ENCODE measurements around the gene NELFB. TPM values are rescaled to one million over a fixed set of nuclear protein-coding genes. Genes with fewer than 3 reads are reported as not detected.

The NELFB gene
- total RNA-seq, 2 experiments from 2014 or later, result 62.6 to 74.8 TPM

DNA sequence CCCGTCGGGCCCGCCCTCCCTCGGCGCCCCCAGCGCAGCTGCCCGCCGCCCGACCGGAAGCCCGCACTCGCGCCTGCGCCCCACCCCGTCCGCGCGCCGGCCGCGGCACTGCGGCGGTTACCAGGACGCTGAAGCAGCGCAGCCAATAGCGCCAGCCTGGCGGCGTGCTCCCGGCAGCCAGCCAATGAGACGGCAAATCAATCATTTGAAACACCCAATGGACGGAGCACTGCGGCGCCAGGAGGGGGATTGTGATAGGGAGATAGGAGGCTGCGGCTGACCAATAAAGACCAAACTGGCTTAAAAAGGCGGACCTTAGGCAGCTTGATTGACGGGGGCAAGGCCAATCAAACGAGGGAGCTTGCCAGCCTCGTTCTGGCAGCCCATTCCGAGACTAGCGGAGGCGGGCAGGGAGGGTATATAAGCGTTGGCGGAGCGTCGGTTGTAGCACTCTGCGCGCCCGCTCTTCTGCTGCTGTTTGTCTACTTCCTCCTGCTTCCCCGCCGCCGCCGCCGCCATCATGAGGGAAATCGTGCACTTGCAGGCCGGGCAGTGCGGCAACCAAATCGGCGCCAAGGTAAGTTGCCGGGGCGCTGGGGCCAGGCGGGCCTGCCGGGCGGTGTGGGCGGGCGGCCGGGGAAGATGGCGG, 14.2 kb upstream of the NELFB start, which contains the start of gene TUBB4B:
Gene TUBB4B (plus strand): TSS at position 447 of the 649 bp plus-strand sequence. CDS start 74 bp downstream, at position 521.
- peak within 1 kb of the TSS; percentile 89 for H3K27ac ChIP-seq (ENCODE audit: low read depth, low read length, poor library complexity, severe bottlenecking)
- peak within 1 kb of the TSS; percentile 99 for H3K4me2 ChIP-seq (ENCODE audit: low read length)
- no peaks in the 10 kb centered on the region for H3K9me3 ChIP-seq (ENCODE audit: low read length)
- CTCF ChIA-PET (ENCODE audit: unreplicated experiment), result interaction anchor here (0.6 to 1.0 kb wide), 2 partner anchors 89 to 104 kb away, joined by 3 read pairs; no protein-coding TSS in a partner anchor
- peak; percentile 100 for DNase-seq (ENCODE audit: low spot score)
- no TSS peak for BruUV-seq (replicated peaks)
- TF ChIP-seq, protein P1, sequence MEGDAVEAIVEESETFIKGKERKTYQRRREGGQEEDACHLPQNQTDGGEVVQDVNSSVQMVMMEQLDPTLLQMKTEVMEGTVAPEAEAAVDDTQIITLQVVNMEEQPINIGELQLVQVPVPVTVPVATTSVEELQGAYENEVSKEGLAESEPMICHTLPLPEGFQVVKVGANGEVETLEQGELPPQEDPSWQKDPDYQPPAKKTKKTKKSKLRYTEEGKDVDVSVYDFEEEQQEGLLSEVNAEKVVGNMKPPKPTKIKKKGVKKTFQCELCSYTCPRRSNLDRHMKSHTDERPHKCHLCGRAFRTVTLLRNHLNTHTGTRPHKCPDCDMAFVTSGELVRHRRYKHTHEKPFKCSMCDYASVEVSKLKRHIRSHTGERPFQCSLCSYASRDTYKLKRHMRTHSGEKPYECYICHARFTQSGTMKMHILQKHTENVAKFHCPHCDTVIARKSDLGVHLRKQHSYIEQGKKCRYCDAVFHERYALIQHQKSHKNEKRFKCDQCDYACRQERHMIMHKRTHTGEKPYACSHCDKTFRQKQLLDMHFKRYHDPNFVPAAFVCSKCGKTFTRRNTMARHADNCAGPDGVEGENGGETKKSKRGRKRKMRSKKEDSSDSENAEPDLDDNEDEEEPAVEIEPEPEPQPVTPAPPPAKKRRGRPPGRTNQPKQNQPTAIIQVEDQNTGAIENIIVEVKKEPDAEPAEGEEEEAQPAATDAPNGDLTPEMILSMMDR (conservative IDR thresholded peaks at IDR 0.05; ENCODE audit: low read length), result no peak
- peaks cover 54% of the 10 kb centered on the region for H3K4me1 ChIP-seq (ENCODE audit: insufficient read depth, low read length, poor library complexity, severe bottlenecking)
- peak within 1 kb of the TSS; percentile 98 for H3K4me3 ChIP-seq (ENCODE audit: low read depth, low read length, poor library complexity, severe bottlenecking)
- intact Hi-C loops (cut with micrococcal nuclease; ENCODE audit: unreplicated experiment), result loop anchor here (1.0 to 2.0 kb wide), 2 partner anchors 14 to 36 kb away; partner anchors contain the start of genes NELFB and TOR4A
- POLR2A ChIA-PET, result interaction anchor here (0.7 to 3.3 kb wide), 11 partner anchors 14 to 234 kb away, joined by 3 to 26 read pairs (median 3); partner anchors contain the start of genes NELFB and SAPCD2
- peaks cover 34% of the 10 kb centered on the region for H3K79me2 ChIP-seq (ENCODE audit: insufficient read depth, low read depth, low read length)
- H2AFZ ChIP-seq (ENCODE audit: low read length), result no peak within 1 kb of the TSS; the same call in 1 of the 2 replicates
- peaks cover 28% of the 10 kb centered on the region for H3K36me3 ChIP-seq (ENCODE audit: insufficient read depth, low read length)
- peaks cover 14% of the 10 kb centered on the region for H4K20me1 ChIP-seq (ENCODE audit: insufficient read depth, low read length)
- H3K9me2 ChIP-seq (ENCODE audit: insufficient read depth, low read length), result no peaks in the 10 kb centered on the region

DNA sequence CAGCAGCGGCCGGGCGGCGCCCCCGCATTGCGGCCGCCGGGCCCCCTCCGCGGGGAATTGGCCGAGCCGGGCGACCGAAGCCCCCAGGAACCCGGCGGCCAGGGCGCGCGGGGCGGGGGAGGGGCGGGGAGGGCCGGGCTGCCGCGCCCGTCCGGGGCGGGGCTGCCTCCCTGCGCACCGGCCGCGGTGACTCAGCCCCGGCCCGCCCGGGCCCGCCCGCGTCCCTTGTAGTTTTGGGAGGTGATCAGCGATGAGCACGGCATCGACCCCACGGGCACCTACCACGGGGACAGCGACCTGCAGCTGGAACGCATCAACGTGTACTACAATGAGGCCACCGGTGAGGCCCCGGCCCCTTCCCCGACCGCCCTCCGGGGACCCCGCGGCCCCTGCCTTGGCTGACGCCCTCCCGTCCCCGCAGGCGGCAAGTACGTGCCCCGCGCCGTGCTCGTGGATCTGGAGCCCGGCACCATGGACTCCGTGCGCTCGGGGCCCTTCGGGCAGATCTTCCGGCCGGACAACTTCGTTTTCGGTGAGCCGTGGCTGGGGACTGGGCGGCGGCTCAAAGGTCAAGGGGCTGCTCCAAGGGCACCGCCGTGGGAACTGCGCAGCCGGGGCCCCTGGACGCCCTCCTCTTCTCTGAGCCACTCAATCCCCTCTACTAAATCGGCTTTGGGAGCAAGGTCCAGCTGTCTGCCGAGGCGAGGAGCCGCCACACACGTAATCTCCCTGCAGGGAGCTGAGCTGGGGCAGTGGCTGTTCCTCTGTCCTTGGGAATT, 13.4 kb upstream of the NELFB start:
- peaks cover 34% of the 10 kb centered on the region for H3K79me2 ChIP-seq (ENCODE audit: insufficient read depth, low read depth, low read length)

More for the DNA sequence above, 13.4 kb upstream of the NELFB start:
- H3K27ac ChIP-seq (ENCODE audit: low read depth, low read length, poor library complexity, severe bottlenecking), result peak overlapping the region; percentile 44
- peaks cover 54% of the 10 kb centered on the region for H3K4me1 ChIP-seq (ENCODE audit: insufficient read depth, low read length, poor library complexity, severe bottlenecking)
- TF ChIP-seq, protein P1 (conservative IDR thresholded peaks at IDR 0.05; ENCODE audit: low read length), result no peak
- TF ChIP-seq EZH2phosphoT487 (IDR thresholded peaks at IDR 0.05; ENCODE audit: borderline replicate concordance, low read depth, low read length), result no peak
- peak overlapping the region; percentile 98 for H3K4me3 ChIP-seq (ENCODE audit: low read depth, low read length, poor library complexity, severe bottlenecking)
- no peak overlapping the region for H2AFZ ChIP-seq (ENCODE audit: low read length)
- no peaks in the 10 kb centered on the region for H3K9me2 ChIP-seq (ENCODE audit: insufficient read depth, low read length)
- ChIA-PET POLR2A (interaction anchor here (1.0 to 3.3 kb wide), 6 partner anchors 12 to 174 kb away, joined by 3 to 26 read pairs (median 3); partner anchors contain the start of genes NELFB and SAPCD2), CTCF (ENCODE audit: unreplicated experiment) (interaction anchor here (1.0 kb wide), 1 partner anchor 105 kb away, joined by 3 read pairs; no protein-coding TSS in a partner anchor)
- H4K20me1 ChIP-seq (ENCODE audit: insufficient read depth, low read length), result peaks cover 14% of the 10 kb centered on the region
- H3K36me3 ChIP-seq (ENCODE audit: insufficient read depth, low read length), result peaks cover 28% of the 10 kb centered on the region
- no TSS peak for BruUV-seq (replicated peaks)
- peak overlapping the region; percentile 99 for H3K4me2 ChIP-seq (ENCODE audit: low read length)
- intact Hi-C loops (cut with micrococcal nuclease; ENCODE audit: unreplicated experiment), result loop anchor here (1.0 to 2.0 kb wide), 2 partner anchors 14 to 35 kb away; partner anchors contain the start of genes NELFB and TOR4A
- DNase-seq (ENCODE audit: low spot score), result peak; percentile 55
- no peaks in the 10 kb centered on the region for H3K9me3 ChIP-seq (ENCODE audit: low read length)
